WERI-Rb-1 (cell line): ENCODE measurements around the gene TNFAIP2.
A peak's percentile ranks its signal among the peaks of the same experiment; 100 is the strongest.

Experiments used
- DNase-seq: peaks from one replicate; pipeline ENCODE4 v3.0.0-alpha.2; 2020
- H3K27ac ChIP-seq: fragments of 250-450 bp; sonication (Bioruptor Pico); 2 replicates; pipeline ENCODE4 v1.5.1; 2020; ENCODE audit warnings: mild to moderate bottlenecking, moderate library complexity
- H3K27me3 ChIP-seq: fragments of 250-450 bp; sonication (Bioruptor Pico); 2 replicates; pipeline ENCODE4 v1.5.1; 2021; ENCODE audit warnings: mild to moderate bottlenecking, low read depth, moderate library complexity; ENCODE audit not compliant: insufficient read depth, severe bottlenecking
- H3K36me3 ChIP-seq: fragments of 250-450 bp; sonication (Bioruptor Pico); 2 replicates; pipeline ENCODE4 v1.5.1; 2020; ENCODE audit warnings: mild to moderate bottlenecking, moderate library complexity
- H3K4me3 ChIP-seq: 2 replicates; pipeline ENCODE4 v1.5.1; 2011; ENCODE audit warnings: low read depth, mild to moderate bottlenecking, control low read depth, low read length
- H3K9me3 ChIP-seq: fragments of 250-450 bp; sonication (Bioruptor Pico); 2 replicates; pipeline ENCODE4 v1.5.1; 2021; ENCODE audit warnings: mild to moderate bottlenecking, moderate library complexity; ENCODE audit not compliant: severe bottlenecking
- TF ChIP-seq, protein P1 (sequence below): IDR thresholded peaks from 2 replicates; pipeline ENCODE4 v1.5.1; 2011; ENCODE audit warnings: low read depth, mild to moderate bottlenecking, control low read depth, inconsistent platforms, low read length

The TNFAIP2 gene

GRCh38 chr14:103139132-103140025 lies 16.1 kb downstream of the TNFAIP2 start:
- H3K27me3 ChIP-seq: no peaks in the 10 kb centered on the region
- DNase-seq: no peak
- H3K36me3 ChIP-seq: no peaks in the 10 kb centered on the region
- no peak overlapping the region; the same call in 1 of the 2 replicates for H3K27ac ChIP-seq
- H3K4me3 ChIP-seq: no peak overlapping the region
- no peaks in the 10 kb centered on the region for H3K9me3 ChIP-seq
- TF ChIP-seq, protein P1, sequence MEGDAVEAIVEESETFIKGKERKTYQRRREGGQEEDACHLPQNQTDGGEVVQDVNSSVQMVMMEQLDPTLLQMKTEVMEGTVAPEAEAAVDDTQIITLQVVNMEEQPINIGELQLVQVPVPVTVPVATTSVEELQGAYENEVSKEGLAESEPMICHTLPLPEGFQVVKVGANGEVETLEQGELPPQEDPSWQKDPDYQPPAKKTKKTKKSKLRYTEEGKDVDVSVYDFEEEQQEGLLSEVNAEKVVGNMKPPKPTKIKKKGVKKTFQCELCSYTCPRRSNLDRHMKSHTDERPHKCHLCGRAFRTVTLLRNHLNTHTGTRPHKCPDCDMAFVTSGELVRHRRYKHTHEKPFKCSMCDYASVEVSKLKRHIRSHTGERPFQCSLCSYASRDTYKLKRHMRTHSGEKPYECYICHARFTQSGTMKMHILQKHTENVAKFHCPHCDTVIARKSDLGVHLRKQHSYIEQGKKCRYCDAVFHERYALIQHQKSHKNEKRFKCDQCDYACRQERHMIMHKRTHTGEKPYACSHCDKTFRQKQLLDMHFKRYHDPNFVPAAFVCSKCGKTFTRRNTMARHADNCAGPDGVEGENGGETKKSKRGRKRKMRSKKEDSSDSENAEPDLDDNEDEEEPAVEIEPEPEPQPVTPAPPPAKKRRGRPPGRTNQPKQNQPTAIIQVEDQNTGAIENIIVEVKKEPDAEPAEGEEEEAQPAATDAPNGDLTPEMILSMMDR: no peak

GRCh38 chr14:103140316-103141109 lies 17.3 kb downstream of the TNFAIP2 start:
- H3K27ac ChIP-seq: no peak overlapping the region
- no peaks in the 10 kb centered on the region for H3K36me3 ChIP-seq
- no peaks in the 10 kb centered on the region for H3K9me3 ChIP-seq
- no peak overlapping the region for H3K4me3 ChIP-seq
- no peak for DNase-seq
- H3K27me3 ChIP-seq: no peaks in the 10 kb centered on the region
- TF ChIP-seq, protein P1: no peak

- H3K4me3 ChIP-seq: no peak overlapping the region
- peak; percentile 84 for DNase-seq
- H3K9me3 ChIP-seq: no peaks in the 10 kb centered on the region
- H3K27me3 ChIP-seq: no peaks in the 10 kb centered on the region
- TF ChIP-seq, protein P1: peak; percentile 86
- H3K36me3 ChIP-seq: no peaks in the 10 kb centered on the region
- peak overlapping the region; percentile 61 for H3K27ac ChIP-seq
These were observed 18.0 kb downstream of the TNFAIP2 start for GRCh38 chr14:103141117-103141796.

DNA sequence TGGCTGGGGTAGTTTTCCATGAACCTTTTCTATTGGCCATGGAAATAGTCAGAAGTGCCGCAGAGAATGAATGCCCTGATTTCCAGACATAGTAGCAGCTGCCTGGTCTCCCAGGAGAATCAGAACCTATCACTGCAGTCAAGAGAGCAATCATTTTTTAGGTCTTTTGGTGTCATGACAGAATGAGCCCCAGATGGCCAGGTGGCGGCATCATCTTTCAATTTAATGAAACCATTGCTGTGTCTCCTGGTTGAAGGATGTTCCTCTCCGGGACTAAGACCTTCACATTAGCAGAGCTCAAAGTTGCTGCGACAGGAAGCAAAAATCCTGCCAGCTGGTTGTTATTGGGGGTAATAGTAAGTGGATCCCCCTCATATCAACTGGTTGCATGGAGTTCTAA lies 18.8 kb downstream of the TNFAIP2 start:
- Histone ChIP-seq H3K9me3 (no peaks in the 10 kb centered on the region), H3K4me3 (no peak overlapping the region), H3K36me3 (no peaks in the 10 kb centered on the region), H3K27ac (peak overlapping the region; percentile 61), H3K27me3 (no peaks in the 10 kb centered on the region)
- peak; percentile 53 for DNase-seq
- TF ChIP-seq, protein P1: peak; percentile 41; the same call in 1 of the 2 replicates

DNA sequence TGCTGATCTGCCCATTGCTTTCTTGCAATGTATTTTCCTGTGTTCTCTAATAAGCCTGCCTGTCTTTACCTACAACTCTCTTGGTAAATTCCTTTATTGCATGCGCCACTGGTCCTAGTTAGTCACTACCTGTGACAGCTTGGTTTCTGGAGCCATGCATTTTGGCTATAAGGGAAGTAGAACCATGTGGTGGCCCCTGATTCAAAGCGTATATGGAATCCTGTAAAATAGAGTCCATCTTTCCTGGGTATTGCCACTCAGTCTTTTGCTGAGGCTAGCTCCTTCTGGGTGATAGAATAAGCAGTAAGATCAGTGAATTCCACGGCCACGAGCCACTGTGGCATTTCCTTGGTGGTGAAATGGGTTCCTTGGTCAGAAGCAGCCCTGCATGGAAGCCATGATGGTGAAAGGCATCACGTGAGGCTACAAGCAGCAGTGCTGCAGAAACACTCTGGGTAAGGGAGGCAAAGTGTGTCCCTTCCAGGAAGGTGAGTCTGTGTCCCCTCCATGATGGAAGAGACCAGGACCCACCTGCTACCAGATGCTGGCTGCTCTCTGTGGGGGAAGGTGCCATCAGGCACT lies 19.6 kb downstream of the TNFAIP2 start:
- no peaks in the 10 kb centered on the region for H3K36me3 ChIP-seq
- H3K27ac ChIP-seq: peak overlapping the region; percentile 61
- no peaks in the 10 kb centered on the region for H3K27me3 ChIP-seq
- no peak for DNase-seq
- TF ChIP-seq, protein P1: no peak
- H3K9me3 ChIP-seq: no peaks in the 10 kb centered on the region
- no peak overlapping the region for H3K4me3 ChIP-seq
